Caco-2 (cell line): ENCODE data around the gene TRIM34. TPM values are rescaled to one million over a fixed set of nuclear protein-coding genes. Genes with fewer than 3 reads are reported as not detected.

ENCODE experiments used
- BruUV-seq: library from RNA; stranded (reverse); fragments of 400-500 nt; replicated peaks from 2 replicates; lab custom pipeline; 2021; lab: Mats Ljungman, UMichigan
- CTCF ChIA-PET: fragments of 300-600 bp; sonication (Branson Sonifier 250); formaldehyde crosslinking; loops from one replicate; lab custom pipeline; 2022; ENCODE audit warnings: antibody characterized with exemption; lab: Charles Lee
- POLR2A ChIA-PET: fragments of 300-600 bp; sonication (Branson Sonifier 250); formaldehyde crosslinking; loops from one replicate; lab custom pipeline; 2022; ENCODE audit warnings: antibody characterized with exemption; lab: Charles Lee
- DNase-seq, 2 experiments: peaks; one replicate each; pipeline versions ENCODE4 v3.0.0 to v3.0.0-alpha.2; 2020 to 2022
- H3K27me3 ChIP-seq: replicated peaks from 2 replicates; pipeline ENCODE4 v1.6.0; 2011; ENCODE audit warnings: low read length; ENCODE audit not compliant: control insufficient read depth, insufficient read depth
- H3K36me3 ChIP-seq: 2 replicates; pipeline ENCODE4 v1.5.1; 2011; ENCODE audit warnings: low read length; ENCODE audit not compliant: control insufficient read depth, insufficient read depth
- H3K4me1 ChIP-seq: fragments of 250-450 bp; sonication (Bioruptor Pico); 2 replicates; pipeline ENCODE4 v1.5.1; 2020; ENCODE audit warnings: mild to moderate bottlenecking
- H3K4me3 ChIP-seq: 2 replicates; pipeline ENCODE4 v1.5.1; 2011; ENCODE audit warnings: low read depth, mild to moderate bottlenecking, control low read depth, low read length
- H3K9me3 ChIP-seq: fragments of 250-450 bp; sonication (Bioruptor Pico); 2 replicates; pipeline ENCODE4 v1.5.1; 2020; ENCODE audit warnings: mild to moderate bottlenecking, moderate library complexity
- H3K27ac Mint-ChIP-seq: one replicate; pipeline ENCODE4 v1.8.0; 2022; ENCODE audit warnings: mixed read lengths; ENCODE audit not compliant: unreplicated experiment
- H3K27me3 Mint-ChIP-seq: one replicate; pipeline ENCODE4 v1.8.0; 2022; ENCODE audit warnings: mixed read lengths; ENCODE audit not compliant: insufficient read depth, unreplicated experiment
- H3K36me3 Mint-ChIP-seq: one replicate; pipeline ENCODE4 v1.8.0; 2022; ENCODE audit warnings: mild to moderate bottlenecking, mixed read lengths; ENCODE audit not compliant: insufficient read depth, unreplicated experiment
- H3K4me1 Mint-ChIP-seq: one replicate; pipeline ENCODE4 v1.8.0; 2022; ENCODE audit warnings: low read depth, mixed read lengths; ENCODE audit not compliant: unreplicated experiment
- H3K4me3 Mint-ChIP-seq: one replicate; pipeline ENCODE4 v1.8.0; 2022; ENCODE audit warnings: mild to moderate bottlenecking, moderate library complexity, mixed read lengths; ENCODE audit not compliant: unreplicated experiment
- H3K9me3 Mint-ChIP-seq: one replicate; pipeline ENCODE4 v1.8.0; 2022; ENCODE audit warnings: mixed read lengths; ENCODE audit not compliant: unreplicated experiment
- intact Hi-C: fragments of 100-400 bp; cut with micrococcal nuclease; formaldehyde crosslinking; loops from one replicate; pipeline ENCODE4 v1.10.0; 2022; ENCODE audit not compliant: unreplicated experiment
- total RNA-seq: library from RNA; stranded (reverse); gene quantifications from 2 replicates; pipeline ENCODE4 v1.2.3, GENCODE V29; 2022
- TF ChIP-seq, protein P1 (sequence below), 2 experiments: fragments of 200-600 bp in 1 of 2; IDR thresholded peaks; 1 replicate in 1 of 2; 2 replicates in 1 of 2; pipeline versions ENCODE4 v1.5.1 to v1.8.0; 2011 to 2022; ENCODE audit warnings: antibody characterized with exemption in 1 of 2, control low read depth in 1 of 2, inconsistent platforms in 1 of 2, low read depth in 1 of 2, low read length in 1 of 2, mild to moderate bottlenecking in 1 of 2, moderate library complexity in 1 of 2; ENCODE audit not compliant: insufficient read depth in 1 of 2, severe bottlenecking in 1 of 2, unreplicated experiment in 1 of 2

TRIM34 gene
- total RNA-seq, 1 experiment from 2014 or later, result 4.3 TPM

GRCh38 chr11:5658318-5658717, 33.5 kb downstream of the TRIM34 start:
- no TSS peak for BruUV-seq
- CTCF ChIA-PET, result no interaction called here
- Mint-ChIP-seq H3K4me1 (no peaks in the 10 kb centered on the region), H3K27ac (no peak overlapping the region), H3K9me3 (peaks cover 4% of the 10 kb centered on the region), H3K36me3 (no peaks in the 10 kb centered on the region), H3K4me3 (no peak overlapping the region), H3K27me3 (no peaks in the 10 kb centered on the region)
- TF ChIP-seq, protein P1, sequence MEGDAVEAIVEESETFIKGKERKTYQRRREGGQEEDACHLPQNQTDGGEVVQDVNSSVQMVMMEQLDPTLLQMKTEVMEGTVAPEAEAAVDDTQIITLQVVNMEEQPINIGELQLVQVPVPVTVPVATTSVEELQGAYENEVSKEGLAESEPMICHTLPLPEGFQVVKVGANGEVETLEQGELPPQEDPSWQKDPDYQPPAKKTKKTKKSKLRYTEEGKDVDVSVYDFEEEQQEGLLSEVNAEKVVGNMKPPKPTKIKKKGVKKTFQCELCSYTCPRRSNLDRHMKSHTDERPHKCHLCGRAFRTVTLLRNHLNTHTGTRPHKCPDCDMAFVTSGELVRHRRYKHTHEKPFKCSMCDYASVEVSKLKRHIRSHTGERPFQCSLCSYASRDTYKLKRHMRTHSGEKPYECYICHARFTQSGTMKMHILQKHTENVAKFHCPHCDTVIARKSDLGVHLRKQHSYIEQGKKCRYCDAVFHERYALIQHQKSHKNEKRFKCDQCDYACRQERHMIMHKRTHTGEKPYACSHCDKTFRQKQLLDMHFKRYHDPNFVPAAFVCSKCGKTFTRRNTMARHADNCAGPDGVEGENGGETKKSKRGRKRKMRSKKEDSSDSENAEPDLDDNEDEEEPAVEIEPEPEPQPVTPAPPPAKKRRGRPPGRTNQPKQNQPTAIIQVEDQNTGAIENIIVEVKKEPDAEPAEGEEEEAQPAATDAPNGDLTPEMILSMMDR (IDR thresholded peaks at IDR 0.05; ENCODE audit: insufficient read depth in 1 of 2, low read depth in 1 of 2, low read length in 1 of 2, severe bottlenecking in 1 of 2, unreplicated experiment in 1 of 2), result peak in 1 of 2 experiments; percentile 10
- Histone ChIP-seq H3K9me3 (no peaks in the 10 kb centered on the region), H3K4me1 (no peaks in the 10 kb centered on the region), H3K36me3 (no peaks in the 10 kb centered on the region), H3K4me3 (no peak overlapping the region), H3K27me3 (no peaks in the 10 kb centered on the region)
- POLR2A ChIA-PET, result no interaction called here
- intact Hi-C loops, result loop anchor here (1.0 kb wide), 1 partner anchor 58 kb away; no protein-coding TSS in a partner anchor
- no peak for DNase-seq

DNA sequence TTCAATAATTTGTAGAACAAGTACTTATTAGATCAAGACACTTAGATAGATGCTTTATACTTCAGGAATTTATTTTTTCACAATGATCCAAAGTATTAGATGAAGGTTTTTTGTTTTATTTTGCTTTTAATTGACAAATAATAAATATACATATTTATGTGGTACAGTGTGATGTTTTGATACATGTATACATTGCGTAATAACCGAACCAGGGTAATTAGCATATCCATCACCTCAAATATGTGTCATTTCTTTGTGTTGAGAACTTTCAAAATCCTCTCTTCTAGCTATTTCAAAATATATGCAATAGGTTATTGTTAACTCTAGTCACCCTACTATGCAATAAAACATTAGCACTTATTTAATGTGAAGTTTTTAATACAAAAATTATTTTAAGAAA, 38.7 kb downstream of the TRIM34 start:
- Mint-ChIP-seq H3K4me1 (no peaks in the 10 kb centered on the region), H3K36me3 (peaks cover 18% of the 10 kb centered on the region), H3K9me3 (no peaks in the 10 kb centered on the region), H3K27ac (no peak overlapping the region), H3K4me3 (no peak overlapping the region), H3K27me3 (no peaks in the 10 kb centered on the region)
- ChIA-PET CTCF (interaction anchor here (0.7 kb wide), 1 partner anchor 18 kb away, joined by 4 read pairs; no protein-coding TSS in a partner anchor), POLR2A (no interaction called here)
- intact Hi-C loops, result no loop called here
- H3K9me3 ChIP-seq, result no peaks in the 10 kb centered on the region
- BruUV-seq, result no TSS peak
- no peaks in the 10 kb centered on the region; the same call in 1 of the 2 replicates for H3K36me3 ChIP-seq
- H3K27me3 ChIP-seq, result no peaks in the 10 kb centered on the region
- no peaks in the 10 kb centered on the region for H3K4me1 ChIP-seq
- no peak overlapping the region for H3K4me3 ChIP-seq
- TF ChIP-seq, protein P1 (IDR thresholded peaks at IDR 0.05; ENCODE audit: insufficient read depth in 1 of 2, low read depth in 1 of 2, low read length in 1 of 2, severe bottlenecking in 1 of 2, unreplicated experiment in 1 of 2), result no peak
- DNase-seq, result no peak

DNA sequence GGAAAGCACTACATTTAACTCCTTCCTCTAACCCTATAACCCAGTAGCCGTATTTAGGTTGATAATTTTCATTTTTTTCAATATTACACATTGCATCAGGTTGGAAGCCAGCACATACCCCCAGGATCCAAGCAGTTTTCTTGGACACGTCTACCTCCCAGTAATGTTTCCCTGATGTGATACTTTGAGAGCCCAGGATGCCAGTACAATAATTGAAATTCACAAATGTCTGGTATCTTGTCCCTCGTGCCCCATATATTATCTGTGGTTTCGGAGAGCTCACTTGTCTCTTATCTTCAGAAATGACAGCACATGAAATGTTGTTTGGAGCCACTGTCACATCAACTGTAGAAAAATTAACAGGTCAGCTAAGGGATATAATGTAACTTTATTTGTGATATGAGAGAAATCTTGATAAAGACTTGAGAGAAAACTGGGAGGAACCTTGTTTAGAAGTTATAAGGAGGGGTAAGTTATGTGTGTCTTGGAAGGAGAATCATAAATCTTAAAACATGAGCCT, 40.3 kb downstream of the TRIM34 start:
- POLR2A ChIA-PET, result no interaction called here
- Histone ChIP-seq H3K36me3 (no peaks in the 10 kb centered on the region; the same call in 1 of the 2 replicates), H3K27me3 (no peaks in the 10 kb centered on the region), H3K9me3 (no peaks in the 10 kb centered on the region), H3K4me1 (no peaks in the 10 kb centered on the region), H3K4me3 (no peak overlapping the region)
- H3K4me3 Mint-ChIP-seq, result no peak overlapping the region
- BruUV-seq, result no TSS peak
- H3K36me3 Mint-ChIP-seq, result peaks cover 28% of the 10 kb centered on the region
- no peaks in the 10 kb centered on the region for H3K9me3 Mint-ChIP-seq
- intact Hi-C loops, result no loop called here
- H3K27ac Mint-ChIP-seq, result no peak overlapping the region
- H3K4me1 Mint-ChIP-seq, result no peaks in the 10 kb centered on the region
- TF ChIP-seq, protein P1 (IDR thresholded peaks at IDR 0.05; ENCODE audit: insufficient read depth in 1 of 2, low read depth in 1 of 2, low read length in 1 of 2, severe bottlenecking in 1 of 2, unreplicated experiment in 1 of 2), result no peak
- H3K27me3 Mint-ChIP-seq, result no peaks in the 10 kb centered on the region
- DNase-seq, result no peak
- CTCF ChIA-PET, result no interaction called here
